GM15510 (cell line): ENCODE results near the gene PXMP4.

Source experiments
- POLR2A ChIP-seq: IDR thresholded peaks from 3 replicates; pipeline ENCODE4 v1.6.1; 2011; ENCODE audit warnings: borderline replicate concordance; ENCODE audit not compliant: insufficient read length; ENCODE audit errors: extremely low read depth

PXMP4 gene

GRCh38 chr20:33672426-33673113, 47.5 kb downstream of the PXMP4 start:
- no peak for TF ChIP-seq POLR2A

- TF ChIP-seq POLR2A = no peak
These were observed 48.4 kb downstream of the PXMP4 start for GRCh38 chr20:33671573-33672288.

GRCh38 chr20:33670715-33671499, 49.2 kb downstream of the PXMP4 start:
- no peak for TF ChIP-seq POLR2A

GRCh38 chr20:33669873-33670640, 50.1 kb downstream of the PXMP4 start:
- no peak for TF ChIP-seq POLR2A

GRCh38 chr20:33669224-33669623, 50.9 kb downstream of the PXMP4 start:
- no peak for TF ChIP-seq POLR2A

GRCh38 chr20:33668466-33669155, 51.5 kb downstream of the PXMP4 start:
- no peak for TF ChIP-seq POLR2A

- TF ChIP-seq POLR2A = peak; percentile 37
These were observed 52.2 kb downstream of the PXMP4 start for GRCh38 chr20:33667676-33668465.

- no peak for TF ChIP-seq POLR2A
These were observed 52.9 kb downstream of the PXMP4 start for GRCh38 chr20:33667245-33667675.

GRCh38 chr20:33666293-33667244, 53.5 kb downstream of the PXMP4 start, which contains the start of gene ACTL10:
ACTL10 (plus strand) TSS chr20:33666943; CDS start chr20:33667498, 555 bp downstream.
- peak; percentile 82 for TF ChIP-seq POLR2A

GRCh38 chr20:33664762-33665144, 55.4 kb downstream of the PXMP4 start:
- no peak for TF ChIP-seq POLR2A

GRCh38 chr20:33664085-33664761, 55.9 kb downstream of the PXMP4 start:
- no peak for TF ChIP-seq POLR2A
